HG02885 (cell line): ENCODE data around the gene CDC42SE2.
A peak's percentile ranks its signal among the peaks of the same experiment; 100 is the strongest.
"Not testable (repeated sequence)": the region's sequence is repeated elsewhere in the genome, so short reads cannot be mapped to it uniquely, and the experiment has no call there.

Source experiments
- ATAC-seq: cut with Tn5 transposase; IDR thresholded peaks from one replicate; pipeline ENCODE4 v1.9.1; 2021; ENCODE audit warnings: mild to moderate bottlenecking; ENCODE audit not compliant: unreplicated experiment, poor library complexity

Gene CDC42SE2

DNA sequence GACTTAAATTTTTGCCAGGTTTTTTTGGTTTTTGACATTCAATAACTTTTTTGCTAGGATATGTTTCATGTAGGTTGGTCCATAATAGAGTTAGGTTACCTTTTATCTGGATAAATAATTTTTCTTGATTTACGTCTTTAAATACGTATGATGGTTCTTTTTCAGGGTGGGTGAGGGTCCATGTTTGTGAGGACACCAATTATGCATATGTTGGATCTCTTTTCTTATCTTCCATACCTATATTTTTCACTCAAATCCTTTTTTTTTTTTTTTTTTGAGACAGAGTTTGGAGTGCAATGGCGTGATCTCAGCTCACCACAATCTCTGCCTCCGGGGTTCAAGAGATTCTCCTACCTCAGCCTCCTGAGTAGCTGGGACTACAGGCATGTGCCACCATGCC lies 17.3 kb upstream of the CDC42SE2 start:
- ATAC-seq = no peak

GRCh38 chr5:131250751-131251475 lies 12.9 kb upstream of the CDC42SE2 start:
- ATAC-seq = peak; percentile 32

DNA sequence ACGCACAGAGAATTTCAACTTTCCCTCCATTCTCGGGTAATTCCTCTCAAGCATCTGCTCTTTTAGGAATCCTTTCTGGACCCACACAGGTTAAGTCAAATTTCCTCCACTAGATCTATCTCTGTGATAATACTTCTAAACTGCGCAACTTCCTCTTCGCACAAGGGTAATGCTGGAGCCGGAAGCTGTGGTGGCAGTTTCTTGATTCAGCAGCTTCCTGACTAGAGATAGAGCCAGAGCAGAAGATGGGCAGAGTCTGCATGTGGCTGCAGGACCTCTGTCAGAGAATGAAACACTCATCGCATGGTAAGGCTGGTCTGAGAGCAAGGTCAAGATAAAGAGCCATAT lies 11.1 kb upstream of the CDC42SE2 start:
- ATAC-seq = peak; percentile 85

DNA sequence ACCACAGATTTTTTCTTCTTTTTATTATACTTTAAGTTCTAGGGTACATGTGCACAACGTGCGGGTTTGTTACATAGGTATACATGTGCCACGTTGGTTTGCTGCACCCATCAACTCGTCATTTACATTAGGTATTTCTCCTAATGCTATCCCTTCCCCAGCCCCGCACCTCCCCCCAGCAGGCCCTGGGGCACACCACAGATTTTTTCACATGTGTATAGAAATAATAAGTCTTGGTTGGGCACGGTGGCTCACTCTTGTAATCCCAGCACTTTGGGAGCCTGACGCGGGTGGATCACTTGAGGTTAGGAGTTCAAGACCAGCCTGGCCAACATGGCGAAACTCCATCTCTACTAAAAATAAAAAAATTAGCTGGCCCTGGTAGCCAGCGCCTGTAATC lies 9.8 kb upstream of the CDC42SE2 start:
- ATAC-seq = not testable (repeated sequence)

- ATAC-seq = no peak
These were observed 9.1 kb upstream of the CDC42SE2 start for GRCh38 chr5:131254741-131255140.

DNA sequence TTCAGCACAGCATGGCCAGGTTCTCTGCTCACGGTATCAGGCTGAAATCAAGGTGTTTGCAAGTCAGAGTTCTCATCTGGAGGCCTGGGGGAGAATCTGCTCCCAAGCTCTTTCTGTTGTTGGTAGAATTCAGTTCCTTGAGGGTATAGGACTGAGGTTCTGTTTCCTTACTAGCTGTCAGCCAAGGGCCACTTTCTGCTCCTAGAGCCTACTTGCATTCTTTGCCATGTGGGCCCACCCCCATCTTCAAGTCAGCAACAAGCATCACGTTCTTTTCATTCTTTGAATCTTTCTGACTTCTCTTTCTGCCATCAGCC lies 7.4 kb upstream of the CDC42SE2 start:
- ATAC-seq = no peak

- ATAC-seq = no peak
These were observed 5.1 kb upstream of the CDC42SE2 start for GRCh38 chr5:131258733-131259132.

GRCh38 chr5:131259326-131259725 lies 4.5 kb upstream of the CDC42SE2 start:
- ATAC-seq = no peak

DNA sequence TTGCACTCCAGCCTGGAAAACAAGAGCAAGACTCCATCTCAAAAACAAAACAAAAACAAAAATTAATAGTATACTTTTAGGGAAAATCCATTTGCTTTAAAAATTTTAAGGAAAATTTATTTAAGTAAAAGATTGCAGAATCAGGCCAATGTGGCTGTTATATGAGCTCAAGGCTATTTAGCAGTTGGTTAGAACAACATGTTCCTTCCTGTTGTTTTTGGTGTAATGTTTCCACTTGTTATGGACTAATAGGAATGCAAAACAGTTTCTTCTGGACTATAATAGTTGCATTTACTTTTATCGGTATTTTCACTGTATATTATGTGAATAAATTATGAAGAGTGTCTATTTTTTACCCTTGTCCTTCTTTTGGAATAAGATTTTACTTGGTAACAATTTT lies 3.0 kb upstream of the CDC42SE2 start:
- ATAC-seq = no peak

DNA sequence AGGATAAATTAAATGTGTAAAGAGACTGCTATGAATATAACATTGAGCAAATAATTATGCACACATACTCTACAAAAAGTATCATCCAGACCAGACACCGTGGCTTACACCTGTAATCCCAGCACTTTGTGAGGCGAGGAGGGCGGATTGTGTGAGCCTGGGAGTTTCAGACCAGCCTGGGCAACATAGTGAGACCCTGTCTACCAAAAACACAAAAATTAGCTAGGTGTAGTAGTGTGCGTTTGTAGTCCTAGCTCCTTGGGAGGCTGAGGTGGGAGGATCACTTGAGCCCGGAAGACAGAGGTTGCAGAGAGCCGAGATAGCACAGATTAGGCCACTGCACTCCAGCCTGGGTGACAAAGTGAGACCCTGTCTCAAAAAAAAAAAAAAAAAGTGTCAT lies 2.4 kb upstream of the CDC42SE2 start:
- no peak for ATAC-seq

- ATAC-seq = no peak
These were observed 806 bp upstream of the CDC42SE2 start for GRCh38 chr5:131262953-131263541.

- peak; percentile 14 for ATAC-seq
These were observed 722 bp downstream of the CDC42SE2 start for GRCh38 chr5:131264451-131265099.

- ATAC-seq = peak; percentile 19
These were observed 1.5 kb downstream of the CDC42SE2 start for GRCh38 chr5:131265311-131265803.

DNA sequence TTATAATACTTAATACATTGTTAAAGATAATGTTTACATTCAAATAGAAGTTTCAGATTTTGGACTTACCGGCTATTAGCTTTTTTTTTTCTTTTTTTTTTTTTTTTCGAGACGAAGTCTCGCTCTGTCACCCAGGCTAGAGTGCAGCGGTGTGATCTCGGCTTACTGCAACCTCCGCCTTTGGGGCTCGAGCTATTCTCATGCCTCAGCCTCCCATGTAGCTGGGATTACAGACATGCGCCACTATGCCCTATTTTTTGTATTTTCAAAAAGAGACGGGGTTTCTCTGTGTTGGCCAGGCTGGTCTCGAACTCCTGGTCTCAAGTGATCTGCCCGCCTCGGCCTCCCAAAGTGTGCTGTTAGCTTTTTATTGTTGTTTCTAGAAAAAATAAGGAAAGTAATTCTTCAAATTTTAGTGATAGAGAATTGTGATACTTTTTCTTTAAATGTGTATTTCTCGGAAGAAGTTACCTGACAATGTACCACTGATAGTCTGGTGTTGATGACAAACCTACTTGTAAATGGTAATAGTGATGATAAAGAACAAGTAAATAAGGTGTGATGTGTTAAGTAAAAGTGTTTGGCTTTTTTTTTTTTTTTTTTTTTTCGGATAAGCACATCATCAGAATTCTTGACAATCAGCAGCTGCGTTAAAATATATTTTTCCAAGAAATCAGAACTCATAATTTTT lies 2.7 kb downstream of the CDC42SE2 start:
- ATAC-seq = no peak

GRCh38 chr5:131268758-131269370 lies 5.0 kb downstream of the CDC42SE2 start:
- no peak for ATAC-seq

GRCh38 chr5:131270809-131271208 lies 7.0 kb downstream of the CDC42SE2 start:
- ATAC-seq = no peak

- not testable (repeated sequence) for ATAC-seq
These were observed 8.0 kb downstream of the CDC42SE2 start for GRCh38 chr5:131271888-131272287.

DNA sequence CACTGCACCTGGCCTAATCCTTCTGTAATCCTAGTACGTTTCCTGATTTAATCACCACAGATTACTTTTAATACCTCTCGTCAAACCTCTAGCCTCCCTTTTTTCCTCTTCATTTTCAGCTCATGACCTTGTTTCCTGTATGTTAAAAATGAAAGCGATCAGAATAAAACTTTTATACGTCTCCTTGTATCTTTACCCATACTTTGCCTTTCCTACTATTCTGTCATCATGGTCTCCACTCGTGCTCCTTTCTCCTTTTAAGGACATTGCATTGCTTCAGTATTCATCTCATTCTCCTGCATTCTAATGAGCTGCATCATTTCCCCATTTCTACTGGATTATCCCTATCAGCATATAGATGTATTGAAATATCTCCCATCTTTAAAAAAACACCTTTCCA lies 8.5 kb downstream of the CDC42SE2 start:
- no peak for ATAC-seq

DNA sequence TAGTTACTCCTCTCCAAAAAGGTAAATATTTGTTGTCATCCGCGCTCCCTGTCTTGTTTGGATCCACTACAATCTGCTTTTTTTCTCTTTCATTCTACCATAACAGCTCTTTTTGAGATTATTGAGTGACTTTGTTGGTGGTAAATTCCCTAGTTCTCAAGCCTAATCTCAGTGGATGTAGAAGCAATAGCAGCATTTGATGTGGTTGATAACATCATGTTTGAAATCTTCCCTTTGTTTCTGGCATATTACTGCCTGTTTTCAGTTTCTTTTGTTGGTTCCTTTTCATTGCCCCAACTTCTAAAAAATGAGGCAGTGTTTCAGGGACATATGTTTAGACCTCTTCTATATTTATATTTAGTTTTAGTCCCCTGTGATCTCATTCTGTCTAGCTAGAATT lies 8.9 kb downstream of the CDC42SE2 start:
- ATAC-seq = peak; percentile 29

- peak; percentile 24 for ATAC-seq
These were observed 10.6 kb downstream of the CDC42SE2 start for GRCh38 chr5:131274326-131275063.
